ENCODE results near the gene BTBD10. TPM values are rescaled to one million over a fixed set of nuclear protein-coding genes. Genes with fewer than 3 reads are reported as not detected.

Gene BTBD10
- total and polyA plus RNA-seq, 2 of the 13 experiments (the other 11 are each of a cell fraction or from before 2014, with no cell fraction given): 9.8 to 26.6 TPM

- TF ChIP-seq AHDC1 (CRISPR knock-in tag; IDR thresholded peaks at IDR 0.05; ENCODE audit: borderline replicate concordance): peak; percentile 15; the same call in 1 of the 2 replicates
- no peak for TF ChIP-seq ZNF225 (CRISPR knock-in tag; IDR thresholded peaks at IDR 0.05)
- no peak for TF ChIP-seq TCF7 (IDR thresholded peaks at IDR 0.05; ENCODE audit: low read depth)
- TF ChIP-seq KDM2A (CRISPR knock-in tag; IDR thresholded peaks at IDR 0.05; ENCODE audit: borderline replicate concordance, low read depth): no peak
- TF ChIP-seq SNAPC2 (CRISPR knock-in tag; IDR thresholded peaks at IDR 0.05): no peak
- TF ChIP-seq ZNF724P (CRISPR knock-in tag; IDR thresholded peaks at IDR 0.05; ENCODE audit: borderline replicate concordance): no peak
- TF ChIP-seq ZNF512 (CRISPR knock-in tag; IDR thresholded peaks at IDR 0.05): no peak
- TF ChIP-seq HIVEP1 (CRISPR knock-in tag; IDR thresholded peaks at IDR 0.05): 0 out of 2 replicates have a peak, but pooled peaks have one; percentile 0
- TF ChIP-seq MLXIP (CRISPR knock-in tag; IDR thresholded peaks at IDR 0.05; ENCODE audit: borderline replicate concordance): no peak
- TF ChIP-seq IRX3 (CRISPR knock-in tag; IDR thresholded peaks at IDR 0.05; ENCODE audit: borderline replicate concordance, low read depth): no peak
- TF ChIP-seq HMG20A (CRISPR knock-in tag; IDR thresholded peaks at IDR 0.05; ENCODE audit: borderline replicate concordance): no peak
- TF ChIP-seq ZFY (CRISPR knock-in tag; IDR thresholded peaks at IDR 0.05): no peak
- no peak for TF ChIP-seq BCL6 (CRISPR knock-in tag; IDR thresholded peaks at IDR 0.05)
- TF ChIP-seq KDM5A (IDR thresholded peaks at IDR 0.05; ENCODE audit: borderline replicate concordance, low read length): no peak
- TF ChIP-seq POGK (CRISPR knock-in tag; conservative IDR thresholded peaks at IDR 0.05): no peak
- no peak for TF ChIP-seq ZNF234 (CRISPR knock-in tag; conservative IDR thresholded peaks at IDR 0.05)
- TF ChIP-seq ZFP82 (CRISPR knock-in tag; IDR thresholded peaks at IDR 0.05; ENCODE audit: borderline replicate concordance): no peak
- TF ChIP-seq SMC3 (IDR thresholded peaks at IDR 0.05; ENCODE audit: low read length): no peak
These were observed 616 bp downstream of the BTBD10 start (continued) for GRCh38 chr11:13462311-13462900.

Measured in HepG2 (cell line).